WTC11 (cell line): ENCODE data around the gene RGS7.

ENCODE experiments used
- CBFB ChIP-seq: sonication (generic); formaldehyde crosslinking; IDR thresholded peaks from 2 replicates; pipeline ENCODE4 v1.8.1; 2022; ENCODE audit warnings: mild to moderate bottlenecking, low read depth, missing genetic modification reagents
- CREB1 ChIP-seq: sonication (generic); formaldehyde crosslinking; IDR thresholded peaks from 2 replicates; pipeline ENCODE4 v1.8.0; 2023; ENCODE audit warnings: mild to moderate bottlenecking, missing genetic modification reagents
- CREM ChIP-seq: sonication (generic); formaldehyde crosslinking; IDR thresholded peaks from 2 replicates; pipeline ENCODE4 v1.8.1; 2022; ENCODE audit warnings: mild to moderate bottlenecking, missing genetic modification reagents, moderate library complexity
- FOXP1 ChIP-seq: sonication (generic); formaldehyde crosslinking; IDR thresholded peaks from 2 replicates; pipeline ENCODE4 v1.8.0; 2022; ENCODE audit warnings: missing genetic modification reagents, mild to moderate bottlenecking, moderate library complexity, borderline replicate concordance
- NFYB ChIP-seq: sonication (generic); formaldehyde crosslinking; conservative IDR thresholded peaks from 2 replicates; pipeline ENCODE4 v1.8.0; 2022; ENCODE audit warnings: low read depth, missing genetic modification reagents
- NR3C1 ChIP-seq: sonication (generic); formaldehyde crosslinking; conservative IDR thresholded peaks from 2 replicates; pipeline ENCODE4 v1.8.1; 2023; ENCODE audit warnings: low read depth, mild to moderate bottlenecking, missing genetic modification reagents
- RELA ChIP-seq: sonication (generic); formaldehyde crosslinking; IDR thresholded peaks from 2 replicates; pipeline ENCODE4 v1.8.1; 2022; ENCODE audit warnings: missing genetic modification reagents, mild to moderate bottlenecking, borderline replicate concordance
- TF ChIP-seq, protein P1 (sequence below): fragments of 200-600 bp; IDR thresholded peaks from 2 replicates; pipeline ENCODE4 v1.8.0; 2022; ENCODE audit warnings: antibody characterized with exemption
- TF ChIP-seq, protein P2 (sequence below): sonication (generic); formaldehyde crosslinking; IDR thresholded peaks from 2 replicates; pipeline ENCODE4 v1.8.0; 2023; ENCODE audit warnings: missing genetic modification reagents
- TF ChIP-seq, protein P3 (sequence below): sonication (generic); formaldehyde crosslinking; IDR thresholded peaks from 2 replicates; pipeline ENCODE4 v1.8.1; 2023; ENCODE audit warnings: mild to moderate bottlenecking, missing genetic modification reagents, moderate library complexity
- TF ChIP-seq, protein P4 (sequence below): sonication (generic); formaldehyde crosslinking; conservative IDR thresholded peaks from 2 replicates; pipeline ENCODE4 v1.8.1; 2022; ENCODE audit warnings: mild to moderate bottlenecking, missing genetic modification reagents
- TF ChIP-seq, protein P5 (sequence below): sonication (generic); formaldehyde crosslinking; IDR thresholded peaks from 2 replicates; pipeline ENCODE4 v1.8.0; 2022; ENCODE audit warnings: mild to moderate bottlenecking, missing genetic modification reagents
- TF ChIP-seq, protein P6 (sequence below): sonication (generic); formaldehyde crosslinking; IDR thresholded peaks from 2 replicates; pipeline ENCODE4 v1.8.1; 2023; ENCODE audit warnings: mild to moderate bottlenecking, missing genetic modification reagents

DNA sequence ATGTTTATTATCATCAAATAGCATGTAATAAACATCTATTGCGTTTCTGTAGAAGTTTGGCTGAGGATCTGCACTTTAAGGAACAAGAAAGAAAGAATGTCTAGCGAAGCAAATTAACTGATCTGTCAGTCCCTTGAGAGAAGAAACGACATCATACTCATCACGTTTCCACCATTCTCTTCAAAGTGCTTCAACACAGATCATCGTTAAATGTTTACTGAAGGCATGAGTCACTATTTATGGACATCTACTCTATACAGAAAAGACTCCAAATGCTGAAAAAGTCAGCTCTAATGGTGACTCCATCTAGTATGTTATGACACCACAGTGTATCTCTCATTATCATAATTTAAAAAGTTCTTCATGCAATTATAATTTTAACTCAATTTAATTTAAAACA, 369.1 kb downstream of the RGS7 start:
- TF ChIP-seq, protein P1, sequence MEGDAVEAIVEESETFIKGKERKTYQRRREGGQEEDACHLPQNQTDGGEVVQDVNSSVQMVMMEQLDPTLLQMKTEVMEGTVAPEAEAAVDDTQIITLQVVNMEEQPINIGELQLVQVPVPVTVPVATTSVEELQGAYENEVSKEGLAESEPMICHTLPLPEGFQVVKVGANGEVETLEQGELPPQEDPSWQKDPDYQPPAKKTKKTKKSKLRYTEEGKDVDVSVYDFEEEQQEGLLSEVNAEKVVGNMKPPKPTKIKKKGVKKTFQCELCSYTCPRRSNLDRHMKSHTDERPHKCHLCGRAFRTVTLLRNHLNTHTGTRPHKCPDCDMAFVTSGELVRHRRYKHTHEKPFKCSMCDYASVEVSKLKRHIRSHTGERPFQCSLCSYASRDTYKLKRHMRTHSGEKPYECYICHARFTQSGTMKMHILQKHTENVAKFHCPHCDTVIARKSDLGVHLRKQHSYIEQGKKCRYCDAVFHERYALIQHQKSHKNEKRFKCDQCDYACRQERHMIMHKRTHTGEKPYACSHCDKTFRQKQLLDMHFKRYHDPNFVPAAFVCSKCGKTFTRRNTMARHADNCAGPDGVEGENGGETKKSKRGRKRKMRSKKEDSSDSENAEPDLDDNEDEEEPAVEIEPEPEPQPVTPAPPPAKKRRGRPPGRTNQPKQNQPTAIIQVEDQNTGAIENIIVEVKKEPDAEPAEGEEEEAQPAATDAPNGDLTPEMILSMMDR: no peak
- TF ChIP-seq NR3C1 (no peak), FOXP1 (CRISPR knock-in tag) (no peak), NFYB (no peak), RELA (CRISPR knock-in tag) (no peak), CREM (CRISPR knock-in tag) (no peak), CREB1 (no peak), CBFB (CRISPR knock-in tag) (no peak)
- TF ChIP-seq, protein P2, sequence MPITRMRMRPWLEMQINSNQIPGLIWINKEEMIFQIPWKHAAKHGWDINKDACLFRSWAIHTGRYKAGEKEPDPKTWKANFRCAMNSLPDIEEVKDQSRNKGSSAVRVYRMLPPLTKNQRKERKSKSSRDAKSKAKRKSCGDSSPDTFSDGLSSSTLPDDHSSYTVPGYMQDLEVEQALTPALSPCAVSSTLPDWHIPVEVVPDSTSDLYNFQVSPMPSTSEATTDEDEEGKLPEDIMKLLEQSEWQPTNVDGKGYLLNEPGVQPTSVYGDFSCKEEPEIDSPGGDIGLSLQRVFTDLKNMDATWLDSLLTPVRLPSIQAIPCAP (CRISPR knock-in tag): no peak
- TF ChIP-seq, protein P3, sequence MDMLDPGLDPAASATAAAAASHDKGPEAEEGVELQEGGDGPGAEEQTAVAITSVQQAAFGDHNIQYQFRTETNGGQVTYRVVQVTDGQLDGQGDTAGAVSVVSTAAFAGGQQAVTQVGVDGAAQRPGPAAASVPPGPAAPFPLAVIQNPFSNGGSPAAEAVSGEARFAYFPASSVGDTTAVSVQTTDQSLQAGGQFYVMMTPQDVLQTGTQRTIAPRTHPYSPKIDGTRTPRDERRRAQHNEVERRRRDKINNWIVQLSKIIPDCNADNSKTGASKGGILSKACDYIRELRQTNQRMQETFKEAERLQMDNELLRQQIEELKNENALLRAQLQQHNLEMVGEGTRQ (CRISPR knock-in tag): no peak
- TF ChIP-seq, protein P4, sequence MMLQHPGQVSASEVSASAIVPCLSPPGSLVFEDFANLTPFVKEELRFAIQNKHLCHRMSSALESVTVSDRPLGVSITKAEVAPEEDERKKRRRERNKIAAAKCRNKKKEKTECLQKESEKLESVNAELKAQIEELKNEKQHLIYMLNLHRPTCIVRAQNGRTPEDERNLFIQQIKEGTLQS (CRISPR knock-in tag): no peak
- TF ChIP-seq, protein P5, sequence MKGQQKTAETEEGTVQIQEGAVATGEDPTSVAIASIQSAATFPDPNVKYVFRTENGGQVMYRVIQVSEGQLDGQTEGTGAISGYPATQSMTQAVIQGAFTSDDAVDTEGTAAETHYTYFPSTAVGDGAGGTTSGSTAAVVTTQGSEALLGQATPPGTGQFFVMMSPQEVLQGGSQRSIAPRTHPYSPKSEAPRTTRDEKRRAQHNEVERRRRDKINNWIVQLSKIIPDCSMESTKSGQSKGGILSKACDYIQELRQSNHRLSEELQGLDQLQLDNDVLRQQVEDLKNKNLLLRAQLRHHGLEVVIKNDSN (CRISPR knock-in tag): no peak
- TF ChIP-seq, protein P6, sequence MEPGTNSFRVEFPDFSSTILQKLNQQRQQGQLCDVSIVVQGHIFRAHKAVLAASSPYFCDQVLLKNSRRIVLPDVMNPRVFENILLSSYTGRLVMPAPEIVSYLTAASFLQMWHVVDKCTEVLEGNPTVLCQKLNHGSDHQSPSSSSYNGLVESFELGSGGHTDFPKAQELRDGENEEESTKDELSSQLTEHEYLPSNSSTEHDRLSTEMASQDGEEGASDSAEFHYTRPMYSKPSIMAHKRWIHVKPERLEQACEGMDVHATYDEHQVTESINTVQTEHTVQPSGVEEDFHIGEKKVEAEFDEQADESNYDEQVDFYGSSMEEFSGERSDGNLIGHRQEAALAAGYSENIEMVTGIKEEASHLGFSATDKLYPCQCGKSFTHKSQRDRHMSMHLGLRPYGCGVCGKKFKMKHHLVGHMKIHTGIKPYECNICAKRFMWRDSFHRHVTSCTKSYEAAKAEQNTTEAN (CRISPR knock-in tag): no peak
